ENCODE results near the gene GALP. TPM values are rescaled to one million over a fixed set of nuclear protein-coding genes. Genes with fewer than 3 reads are reported as not detected.

GALP gene
- total RNA-seq, 1 experiment from 2014 or later: not detected

- no peak for TF ChIP-seq CTCF (conservative IDR thresholded peaks at IDR 0.05)
Observed at GRCh38 chr19:56199687-56200086, 23.9 kb downstream of the GALP start.

More at GRCh38 chr19:56199687-56200086, 23.9 kb downstream of the GALP start:
- H3K27ac Mint-ChIP-seq: no peak overlapping the region; a peak in 1 of 7 replicates
- peaks cover 0 to 32% of the 10 kb centered on the region in 2 experiments; a peak in 2 of 5 replicates for H3K9me3 Mint-ChIP-seq
- Histone ChIP-seq H3K9ac (ENCODE audit: extremely low read depth, insufficient read length, low read length) (no peak overlapping the region), H3K4me2 (ENCODE audit: insufficient read depth, insufficient read length, low read length) (no peak overlapping the region), H3K4ac (ENCODE audit: low read depth, low read length) (no peak overlapping the region), H3K27ac (ENCODE audit: insufficient read length, low read depth, low read length) (no peak overlapping the region), H3K56ac (ENCODE audit: insufficient read length, low read depth, low read length) (no peak overlapping the region), H2BK120ac (ENCODE audit: low read depth, low read length, poor library complexity, severe bottlenecking) (no peak overlapping the region), H2AFZ (ENCODE audit: low read length) (no peak overlapping the region), H4K20me1 (ENCODE audit: control insufficient read depth, insufficient read depth, insufficient read length) (no peaks in the 10 kb centered on the region), H4K8ac (replicated peaks; ENCODE audit: insufficient read length, low read depth, low read length) (no peak overlapping the region), H2BK20ac (ENCODE audit: low read depth, low read length, poor library complexity, severe bottlenecking) (no peak overlapping the region), H2BK12ac (ENCODE audit: insufficient read length, low read depth, low read length) (no peak overlapping the region), H3T11ph (ENCODE audit: low read length) (no peak overlapping the region), H3K27me3 (ENCODE audit: insufficient read depth, low read length) (no peaks in the 10 kb centered on the region), H3K4me1 (ENCODE audit: insufficient read depth, low read length) (no peaks in the 10 kb centered on the region), H3K23ac (ENCODE audit: insufficient read length, low read depth, low read length) (no peak overlapping the region), H3K18ac (ENCODE audit: insufficient read length, low read depth, low read length) (no peak overlapping the region), H4K91ac (ENCODE audit: insufficient read length, low read depth, low read length) (no peak overlapping the region), H2BK15ac (ENCODE audit: low read depth, low read length) (no peak overlapping the region), H2AK5ac (ENCODE audit: insufficient read length, low read length) (no peak overlapping the region), H3K14ac (ENCODE audit: insufficient read depth, low read length) (no peak overlapping the region), H3K9me3 (ENCODE audit: control insufficient read depth, low read depth, low read length) (no peaks in the 10 kb centered on the region), H3K23me2 (ENCODE audit: insufficient read length, low read depth, low read length, poor library complexity, severe bottlenecking) (no peaks in the 10 kb centered on the region), H3K79me1 (ENCODE audit: insufficient read depth, low read depth, low read length, poor library complexity, severe bottlenecking) (no peaks in the 10 kb centered on the region), H3K79me2 (ENCODE audit: insufficient read depth, low read length) (no peaks in the 10 kb centered on the region), H2BK5ac (ENCODE audit: insufficient read length, low read length) (no peak overlapping the region), H4K5ac (ENCODE audit: insufficient read length, low read depth, low read length) (no peak overlapping the region)
- H3K4me3 Mint-ChIP-seq: no peak overlapping the region
- WGBS (ENCODE audit: extremely low coverage, insufficient read length, low lambda C conversion rate): no CpG with 5 or more reads among the region's 7 CpGs
- 0 out of 4 replicates have a peak, but pooled peaks cover 0 to 5% of the 10 kb centered on the region in 2 experiments for H3K4me1 Mint-ChIP-seq
- no peaks in the 10 kb centered on the region for H3K36me3 Mint-ChIP-seq (ENCODE audit: insufficient read depth in 1 of 3, low read depth in 3 of 3)
- H3K27me3 Mint-ChIP-seq (ENCODE audit: low read depth): peaks cover 25% of the 10 kb centered on the region
- no peak for DNase-seq

Data from H9 (cell line).